HepG2 (cell line): Measurements from ENCODE around the gene VAMP8. TPM values are rescaled to one million over a fixed set of nuclear protein-coding genes. Genes with fewer than 3 reads are reported as not detected.

Experiments used
- ATAC-seq: fragments of 200-7000 bp; cut with Tn5 transposase; 3 replicates; pipeline ENCODE4 v1.9.1; 2020; ENCODE audit warnings: mild to moderate bottlenecking, moderate library complexity
- BruUV-seq: library from RNA; stranded (reverse); fragments of 400-500 nt; replicated peaks from 2 replicates; lab custom pipeline; 2021; lab: Mats Ljungman, UMichigan
- CTCF ChIA-PET: fragments of 300-600 bp; formaldehyde crosslinking; extraction: SDS; loops from one replicate; lab custom pipeline; 2021; ENCODE audit warnings: low total read pairs, inconsistent platforms, low intra/inter-chr PET ratio; lab: Yijun Ruan, JAX
- POLR2A ChIA-PET: fragments of 350-600 bp; sonication (Branson Sonifier 250); formaldehyde crosslinking; loops from one replicate; lab custom pipeline; 2020; ENCODE audit warnings: antibody characterized with exemption, inconsistent platforms; lab: Yijun Ruan, JAX
- DNase-seq: peaks from one replicate; pipeline ENCODE4 v3.0.0-alpha.2; 2015; ENCODE audit warnings: low spot score
- FAIRE-seq: peaks from 3 replicates; lab custom pipeline; 2011; peaks lifted over from hg19 to GRCh38; lab: Jason Lieb, UNC
- H2AFZ ChIP-seq: one replicate; pipeline ENCODE4 v1.6.1; 2011; ENCODE audit warnings: low read length, inconsistent platforms
- H3K27ac ChIP-seq: fragments of 300-600 bp; 3 replicates; pipeline ENCODE4 v1.8.0; 2011; ENCODE audit warnings: mixed run types, mild to moderate bottlenecking, mixed read lengths, low read length, inconsistent platforms; ENCODE audit not compliant: insufficient read depth; ENCODE audit errors: extremely low read length
- H3K27me3 ChIP-seq, 2 experiments: fragments of 200-600 bp in 1 of 2; 2 replicates in 1 of 2; 3 replicates in 1 of 2; pipeline versions ENCODE4 v1.6.0 to v1.8.0; 2011; ENCODE audit warnings: low read length in 2 of 2, mild to moderate bottlenecking in 2 of 2, moderate library complexity in 2 of 2, inconsistent platforms in 1 of 2; ENCODE audit not compliant: insufficient read depth in 2 of 2, control insufficient read depth in 1 of 2
- H3K36me3 ChIP-seq, 2 experiments: fragments of 200-600 bp in 1 of 2; replicated peaks in 1 of 2; 2 replicates in 1 of 2; 3 replicates in 1 of 2; pipeline versions ENCODE4 v1.5.1 to v1.8.0; 2011; ENCODE audit warnings: low read length in 2 of 2, inconsistent platforms in 1 of 2; ENCODE audit not compliant: insufficient read depth in 2 of 2, control insufficient read depth in 1 of 2
- H3K4me1 ChIP-seq: 2 replicates; pipeline ENCODE4 v1.5.1; 2012; ENCODE audit warnings: low read length, inconsistent platforms; ENCODE audit not compliant: insufficient read depth
- H3K4me2 ChIP-seq: 2 replicates; pipeline ENCODE4 v1.6.0; 2011; ENCODE audit warnings: low read depth, low read length, inconsistent platforms
- H3K4me3 ChIP-seq, 3 experiments: fragments of 200-600 bp in 1 of 3; sonication (generic), shearing (Covaris generic) in 1 of 3; replicated peaks in 1 of 3; 2 replicates each; pipeline ENCODE4 v1.5.1; 2011 to 2016; ENCODE audit warnings: low read length in 3 of 3, inconsistent platforms in 2 of 3, low read depth in 2 of 3, mild to moderate bottlenecking in 2 of 3, control low read depth in 1 of 3, mixed read lengths in 1 of 3; ENCODE audit not compliant: insufficient read depth in 1 of 3
- H3K79me2 ChIP-seq: one replicate; pipeline ENCODE4 v1.6.1; 2011; ENCODE audit warnings: low read length, inconsistent platforms; ENCODE audit not compliant: insufficient read depth
- H3K9ac ChIP-seq: 2 replicates; pipeline ENCODE4 v1.6.0; 2011; ENCODE audit warnings: mild to moderate bottlenecking, low read depth, low read length, inconsistent platforms; ENCODE audit not compliant: insufficient read depth
- H3K9me3 ChIP-seq: 2 replicates; pipeline ENCODE4 v1.5.1; 2012; ENCODE audit warnings: mild to moderate bottlenecking, low read length
- H4K20me1 ChIP-seq: 2 replicates; pipeline ENCODE4 v1.6.0; 2011; ENCODE audit warnings: inconsistent platforms, mild to moderate bottlenecking, low read length, moderate library complexity; ENCODE audit not compliant: insufficient read depth
- ARNT2 ChIP-seq: sonication (generic); formaldehyde crosslinking; IDR thresholded peaks from 2 replicates; pipeline ENCODE4 v1.8.0; 2022; ENCODE audit warnings: mild to moderate bottlenecking, low read depth, missing genetic modification reagents, moderate library complexity
- FOSL1 ChIP-seq: sonication (generic); formaldehyde crosslinking; IDR thresholded peaks from 2 replicates; pipeline ENCODE4 v1.9.0; 2021; ENCODE audit warnings: missing genetic modification reagents, borderline replicate concordance
- HDAC6 ChIP-seq: fragments of 200-600 bp; sonication (generic); IDR thresholded peaks from 2 replicates; pipeline ENCODE4 v1.7.0; 2017; ENCODE audit warnings: mild to moderate bottlenecking, antibody characterized with exemption, low read length, low read depth
- KLF11 ChIP-seq: IDR thresholded peaks from 2 replicates; pipeline ENCODE4 v1.6.1; 2016; ENCODE audit warnings: missing compliant biosample characterization
- MBD4 ChIP-seq: IDR thresholded peaks from 2 replicates; pipeline ENCODE4 v1.6.1; 2012; ENCODE audit warnings: low read length, inconsistent platforms, borderline replicate concordance
- MIER3 ChIP-seq: IDR thresholded peaks from 2 replicates; pipeline ENCODE4 v1.6.1; 2016; ENCODE audit warnings: missing compliant biosample characterization, borderline replicate concordance
- PAF1 ChIP-seq: IDR thresholded peaks from 2 replicates; pipeline ENCODE4 v1.6.1; 2016; ENCODE audit warnings: missing genetic modification reagents, missing compliant biosample characterization
- POLR2A ChIP-seq, 2 experiments: IDR thresholded peaks; 2 replicates each; pipeline ENCODE4 v1.6.1; 2011; ENCODE audit warnings: low read depth in 2 of 2, low read length in 2 of 2, mild to moderate bottlenecking in 1 of 2, moderate library complexity in 1 of 2; ENCODE audit not compliant: insufficient read depth in 1 of 2
- POLR2AphosphoS5 ChIP-seq: IDR thresholded peaks from 2 replicates; pipeline ENCODE4 v1.6.1; 2012; ENCODE audit warnings: low read depth, low read length
- POLR2G ChIP-seq: fragments of 200-400 bp; formaldehyde crosslinking; IDR thresholded peaks from 2 replicates; pipeline ENCODE4 v1.6.1; 2018; ENCODE audit warnings: mild to moderate bottlenecking, low read depth, low read length, moderate library complexity
- RBM22 ChIP-seq: fragments of 200-400 bp; formaldehyde crosslinking; optimal IDR thresholded peaks from 2 replicates; pipeline ENCODE3; 2017; ENCODE audit warnings: mild to moderate bottlenecking, low read length, moderate library complexity
- SSRP1 ChIP-seq: IDR thresholded peaks from 2 replicates; pipeline ENCODE4 v1.6.1; 2016; ENCODE audit warnings: control low read depth
- YEATS2 ChIP-seq: sonication (generic); formaldehyde crosslinking; IDR thresholded peaks from 2 replicates; pipeline ENCODE4 v1.4.0; 2020; ENCODE audit warnings: missing genetic modification reagents, borderline replicate concordance
- ZC3H4 ChIP-seq: sonication (generic); formaldehyde crosslinking; IDR thresholded peaks from 2 replicates; pipeline ENCODE4 v1.4.0; 2020; ENCODE audit warnings: missing genetic modification reagents, borderline replicate concordance
- ZNF354B ChIP-seq: sonication (generic); formaldehyde crosslinking; IDR thresholded peaks from 2 replicates; pipeline ENCODE4 v1.8.0; 2022; ENCODE audit warnings: mild to moderate bottlenecking, missing genetic modification reagents
- ZNF383 ChIP-seq: sonication (generic); formaldehyde crosslinking; IDR thresholded peaks from 2 replicates; pipeline ENCODE4 v1.4.0; 2020; ENCODE audit warnings: missing genetic modification reagents, mild to moderate bottlenecking, borderline replicate concordance
- ZNF543 ChIP-seq: sonication (generic); formaldehyde crosslinking; IDR thresholded peaks from 2 replicates; pipeline ENCODE4 v1.4.0; 2020; ENCODE audit warnings: mild to moderate bottlenecking, missing genetic modification reagents
- WGBS: methylation state at CpG from one replicate; pipeline ENCODE4 v1.1.6; 2017; ENCODE audit warnings: low lambda C conversion rate; 5-methylcytosine and 5-hydroxymethylcytosine counted together
- in situ Hi-C: cut with HindIII; loops from 2 replicates; pipeline ENCODE4 v1.10.0; 2017; ENCODE audit warnings: low pct_unique_long_range_greater_than_20kb; ENCODE audit not compliant: extremely low pct_ligation_motif_present
- intact Hi-C: fragments of 100-400 bp; cut with micrococcal nuclease; formaldehyde crosslinking; loops from one replicate; pipeline ENCODE4 v1.10.0; 2022; ENCODE audit not compliant: unreplicated experiment
- polyA plus RNA-seq, 8 experiments: library from polyadenylated mRNA; depleted of rRNA in 3 of 8; stranded (reverse) in 7 of 8; unstranded in 1 of 8; fragments of >200 nt; fragmentation: Illumina TruSeq in 4 of 8; extraction: Trizol in 4 of 8; gene quantifications; 2 replicates each; pipeline versions ENCODE4 v1.2.1 to v1.2.3, GENCODE V29; 2011 to 2016; ENCODE audit warnings: low read depth in 4 of 8, missing spikeins in 1 of 8, mixed read lengths in 1 of 8; ENCODE audit not compliant: insufficient read depth in 1 of 8
- total RNA-seq, 5 experiments: library from RNA; depleted of rRNA; stranded (reverse); fragments of >200 nt; fragmentation: Illumina TruSeq; extraction: Trizol; gene quantifications; 2 replicates each; pipeline ENCODE4 v1.2.3, GENCODE V29; 2016; ENCODE audit warnings: low read depth in 1 of 5
- TF ChIP-seq, protein P1 (sequence below): sonication (generic); formaldehyde crosslinking; IDR thresholded peaks from 2 replicates; pipeline ENCODE4 v1.5.0; 2020; ENCODE audit warnings: mild to moderate bottlenecking, missing genetic modification reagents, moderate library complexity
- TF ChIP-seq, protein P2 (sequence below): sonication (generic); formaldehyde crosslinking; IDR thresholded peaks from 2 replicates; pipeline ENCODE4 v1.8.1; 2023; ENCODE audit warnings: mild to moderate bottlenecking, missing genetic modification reagents
- TF ChIP-seq, protein P3 (sequence below): sonication (generic); formaldehyde crosslinking; IDR thresholded peaks from 2 replicates; pipeline ENCODE4 v1.4.0; 2020; ENCODE audit warnings: mild to moderate bottlenecking, missing genetic modification reagents
- TF ChIP-seq, protein P4 (sequence below): sonication (generic); formaldehyde crosslinking; IDR thresholded peaks from 2 replicates; pipeline ENCODE4 v1.5.0; 2020; ENCODE audit warnings: missing genetic modification reagents

Gene VAMP8
- total and polyA plus RNA-seq, 2 of the 13 experiments (the other 11 are each of a cell fraction or from before 2014, with no cell fraction given): 83.3 to 157 TPM

DNA sequence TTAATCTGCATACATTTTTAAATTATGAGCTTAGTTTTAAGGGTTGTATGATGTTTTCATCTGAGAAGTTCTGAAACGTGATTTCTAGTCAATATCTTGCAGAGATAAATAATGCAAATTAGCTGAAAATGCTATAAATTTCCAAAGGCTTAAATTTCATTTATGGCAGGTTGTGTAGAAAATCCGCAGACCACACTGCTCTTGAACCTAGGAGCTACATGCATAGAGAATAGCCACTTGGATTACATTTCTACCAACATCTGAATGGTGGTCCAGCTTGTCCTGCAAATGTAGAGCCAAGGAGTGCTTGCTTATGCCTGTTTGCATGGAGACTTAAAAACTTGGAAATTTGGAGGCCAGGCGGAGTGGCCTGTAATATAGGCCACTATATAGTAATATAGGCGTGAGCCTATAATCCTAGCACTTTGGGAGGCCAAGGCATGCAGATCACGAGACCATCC lies 31.6 kb upstream of the VAMP8 start:
- Histone ChIP-seq H3K9ac (no peak overlapping the region), H2AFZ (no peak overlapping the region), H3K4me3 (no peak overlapping the region), H3K27ac (peak overlapping the region; percentile 6), H3K4me2 (no peak overlapping the region), H3K79me2 (peaks cover 21% of the 10 kb centered on the region), H4K20me1 (peaks cover 31% of the 10 kb centered on the region), H3K9me3 (no peaks in the 10 kb centered on the region), H3K4me1 (peaks cover 27% of the 10 kb centered on the region), H3K36me3 (peaks cover 23 to 60% of the 10 kb centered on the region in 2 experiments), H3K27me3 (no peaks in the 10 kb centered on the region)
- DNase-seq (no peak), ATAC-seq (peak; percentile 8), FAIRE-seq (no peak)
- no TSS peak for BruUV-seq
- in situ Hi-C loops: no loop called here
- intact Hi-C loops: no loop called here
- ChIA-PET CTCF (no interaction called here), POLR2A (interaction anchor here (0.8 to 18.0 kb wide), 18 partner anchors 4 to 180 kb away, joined by 3 to 445 read pairs (median 4); partner anchors contain the start of genes GGCX, MAT2A, RNF181 and SH2D6)
- WGBS: 98% methylated on average over 5 of the region's 5 CpGs
- TF ChIP-seq, protein P1, sequence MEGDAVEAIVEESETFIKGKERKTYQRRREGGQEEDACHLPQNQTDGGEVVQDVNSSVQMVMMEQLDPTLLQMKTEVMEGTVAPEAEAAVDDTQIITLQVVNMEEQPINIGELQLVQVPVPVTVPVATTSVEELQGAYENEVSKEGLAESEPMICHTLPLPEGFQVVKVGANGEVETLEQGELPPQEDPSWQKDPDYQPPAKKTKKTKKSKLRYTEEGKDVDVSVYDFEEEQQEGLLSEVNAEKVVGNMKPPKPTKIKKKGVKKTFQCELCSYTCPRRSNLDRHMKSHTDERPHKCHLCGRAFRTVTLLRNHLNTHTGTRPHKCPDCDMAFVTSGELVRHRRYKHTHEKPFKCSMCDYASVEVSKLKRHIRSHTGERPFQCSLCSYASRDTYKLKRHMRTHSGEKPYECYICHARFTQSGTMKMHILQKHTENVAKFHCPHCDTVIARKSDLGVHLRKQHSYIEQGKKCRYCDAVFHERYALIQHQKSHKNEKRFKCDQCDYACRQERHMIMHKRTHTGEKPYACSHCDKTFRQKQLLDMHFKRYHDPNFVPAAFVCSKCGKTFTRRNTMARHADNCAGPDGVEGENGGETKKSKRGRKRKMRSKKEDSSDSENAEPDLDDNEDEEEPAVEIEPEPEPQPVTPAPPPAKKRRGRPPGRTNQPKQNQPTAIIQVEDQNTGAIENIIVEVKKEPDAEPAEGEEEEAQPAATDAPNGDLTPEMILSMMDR (CRISPR knock-in tag): no peak
- TF ChIP-seq ZNF354B (CRISPR knock-in tag) (no peak), ZNF543 (0 out of 2 replicates have a peak, but pooled peaks have one; percentile 55), ZNF383 (0 out of 2 replicates have a peak, but pooled peaks have one; percentile 37), POLR2G (peak; percentile 75; the same call in 1 of the 2 replicates), KLF11 (CRISPR knock-in tag) (0 out of 2 replicates have a peak, but pooled peaks have one; percentile 38), MIER3 (CRISPR knock-in tag) (no peak), RBM22 (peak; percentile 97), MBD4 (peak; percentile 77; the same call in 1 of the 2 replicates), SSRP1 (CRISPR knock-in tag) (peak; percentile 73; the same call in 1 of the 2 replicates), ARNT2 (CRISPR knock-in tag) (no peak), PAF1 (peak; percentile 91), POLR2A (IDR thresholded peaks at IDR 0.05; ENCODE audit: insufficient read depth in 1 of 2, low read depth in 2 of 2, low read length in 2 of 2) (peak; percentile 60), HDAC6 (0 out of 2 replicates have a peak, but pooled peaks have one; percentile 21), POLR2AphosphoS5 (peak; percentile 4), FOSL1 (0 out of 2 replicates have a peak, but pooled peaks have one; percentile 5), ZC3H4 (CRISPR knock-in tag) (0 out of 2 replicates have a peak, but pooled peaks have one; percentile 73), YEATS2 (CRISPR knock-in tag) (0 out of 2 replicates have a peak, but pooled peaks have one; percentile 12)
- TF ChIP-seq, protein P2, sequence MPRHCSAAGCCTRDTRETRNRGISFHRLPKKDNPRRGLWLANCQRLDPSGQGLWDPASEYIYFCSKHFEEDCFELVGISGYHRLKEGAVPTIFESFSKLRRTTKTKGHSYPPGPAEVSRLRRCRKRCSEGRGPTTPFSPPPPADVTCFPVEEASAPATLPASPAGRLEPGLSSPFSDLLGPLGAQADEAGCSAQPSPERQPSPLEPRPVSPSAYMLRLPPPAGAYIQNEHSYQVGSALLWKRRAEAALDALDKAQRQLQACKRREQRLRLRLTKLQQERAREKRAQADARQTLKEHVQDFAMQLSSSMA (CRISPR knock-in tag): no peak
- TF ChIP-seq, protein P3, sequence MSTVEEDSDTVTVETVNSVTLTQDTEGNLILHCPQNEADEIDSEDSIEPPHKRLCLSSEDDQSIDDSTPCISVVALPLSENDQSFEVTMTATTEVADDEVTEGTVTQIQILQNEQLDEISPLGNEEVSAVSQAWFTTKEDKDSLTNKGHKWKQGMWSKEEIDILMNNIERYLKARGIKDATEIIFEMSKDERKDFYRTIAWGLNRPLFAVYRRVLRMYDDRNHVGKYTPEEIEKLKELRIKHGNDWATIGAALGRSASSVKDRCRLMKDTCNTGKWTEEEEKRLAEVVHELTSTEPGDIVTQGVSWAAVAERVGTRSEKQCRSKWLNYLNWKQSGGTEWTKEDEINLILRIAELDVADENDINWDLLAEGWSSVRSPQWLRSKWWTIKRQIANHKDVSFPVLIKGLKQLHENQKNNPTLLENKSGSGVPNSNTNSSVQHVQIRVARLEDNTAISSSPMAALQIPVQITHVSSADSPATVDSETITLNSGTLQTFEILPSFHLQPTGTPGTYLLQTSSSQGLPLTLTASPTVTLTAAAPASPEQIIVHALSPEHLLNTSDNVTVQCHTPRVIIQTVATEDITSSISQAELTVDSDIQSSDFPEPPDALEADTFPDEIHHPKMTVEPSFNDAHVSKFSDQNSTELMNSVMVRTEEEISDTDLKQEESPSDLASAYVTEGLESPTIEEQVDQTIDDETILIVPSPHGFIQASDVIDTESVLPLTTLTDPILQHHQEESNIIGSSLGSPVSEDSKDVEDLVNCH: 0 out of 2 replicates have a peak, but pooled peaks have one; percentile 29
- TF ChIP-seq, protein P4, sequence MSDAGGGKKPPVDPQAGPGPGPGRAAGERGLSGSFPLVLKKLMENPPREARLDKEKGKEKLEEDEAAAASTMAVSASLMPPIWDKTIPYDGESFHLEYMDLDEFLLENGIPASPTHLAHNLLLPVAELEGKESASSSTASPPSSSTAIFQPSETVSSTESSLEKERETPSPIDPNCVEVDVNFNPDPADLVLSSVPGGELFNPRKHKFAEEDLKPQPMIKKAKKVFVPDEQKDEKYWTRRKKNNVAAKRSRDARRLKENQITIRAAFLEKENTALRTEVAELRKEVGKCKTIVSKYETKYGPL (CRISPR knock-in tag): 0 out of 2 replicates have a peak, but pooled peaks have one; percentile 40
